ENCODE data around the gene MSH4.

GRCh38 chr1:75953461-75953860 lies 156.8 kb downstream of the MSH4 start:
- no peak for TF ChIP-seq CTCF (conservative IDR thresholded peaks at IDR 0.05; ENCODE audit: low read depth, low read length)
- TF ChIP-seq EZH2 (IDR thresholded peaks at IDR 0.05; ENCODE audit: borderline replicate concordance, low read depth, low read length, poor library complexity, severe bottlenecking), result no peak
